ENCODE results near the gene ZNF141. TPM values are rescaled to one million over a fixed set of nuclear protein-coding genes. Genes with fewer than 3 reads are reported as not detected.
"Not testable (repeated sequence)": the region's sequence is repeated elsewhere in the genome, so short reads cannot be mapped to it uniquely, and the experiment has no call there.

Gene ZNF141
- total RNA-seq, 1 donor from 2014 or later = 38.7 TPM

GRCh38 chr4:385934-386707, 48.5 kb downstream of the ZNF141 start:
- DNase-seq (ENCODE audit: low spot score) = no peak

GRCh38 chr4:386708-387105, 49.1 kb downstream of the ZNF141 start:
- DNase-seq (ENCODE audit: low spot score) = no peak

- no peak for DNase-seq (ENCODE audit: low spot score)
Observed at GRCh38 chr4:404006-404405, 66.4 kb downstream of the ZNF141 start.

- DNase-seq (ENCODE audit: low spot score) = not testable (repeated sequence)
Observed at GRCh38 chr4:408321-408720, 70.7 kb downstream of the ZNF141 start.

- no peak for DNase-seq (ENCODE audit: low spot score)
Observed at GRCh38 chr4:422587-422986, 85.0 kb downstream of the ZNF141 start.

Other genes with a start within 250 kb of the ZNF141 start
- gene ZNF718, start 213.3 kb upstream of the ZNF141 start, total RNA-seq = 15.1 TPM
- gene ZNF732, start 32.3 kb upstream of the ZNF141 start, total RNA-seq = 0.44 TPM
- gene ZNF721, start 161.3 kb downstream of the ZNF141 start, total RNA-seq = 52.7 TPM
- 102 TPM for gene PIGG, start 161.4 kb downstream of the ZNF141 start, total RNA-seq
- gene TMEM271, start 238.5 kb downstream of the ZNF141 start, total RNA-seq = not detected